NCI-H524 (cell line): Measurements from ENCODE around the gene RHBDL1.
A peak's percentile ranks its signal among the peaks of the same experiment; 100 is the strongest.

Experiments used
- DNase-seq, 2 experiments: peaks; one replicate each; lab custom pipeline; 2025; lab: John Stamatoyannopoulos, UW

RHBDL1 gene

GRCh38 chr16:652454-653305 lies 22.8 kb upstream of the RHBDL1 start:
- DNase-seq = no peak

- no peak for DNase-seq
Measured at GRCh38 chr16:654034-654433, 21.4 kb upstream of the RHBDL1 start.

- DNase-seq = no peak
Measured at GRCh38 chr16:657487-657886, 18.0 kb upstream of the RHBDL1 start.

- DNase-seq = no peak
Measured at GRCh38 chr16:658679-659571, 16.5 kb upstream of the RHBDL1 start.

- DNase-seq = no peak
Measured at GRCh38 chr16:659618-660017, 15.9 kb upstream of the RHBDL1 start.

- no peak for DNase-seq
Measured at GRCh38 chr16:660132-660458, 15.4 kb upstream of the RHBDL1 start.

- no peak for DNase-seq
Measured at GRCh38 chr16:660459-661183, 14.8 kb upstream of the RHBDL1 start.

GRCh38 chr16:661184-661821 lies 14.2 kb upstream of the RHBDL1 start:
- DNase-seq = no peak

- DNase-seq = no peak
Measured at GRCh38 chr16:662095-662494, 13.4 kb upstream of the RHBDL1 start.

- no peak for DNase-seq
Measured at GRCh38 chr16:662597-662996, 12.9 kb upstream of the RHBDL1 start.

GRCh38 chr16:666572-666971 lies 8.9 kb upstream of the RHBDL1 start:
- DNase-seq = no peak

- no peak for DNase-seq
Measured at GRCh38 chr16:667113-667779, 8.2 kb upstream of the RHBDL1 start.

- DNase-seq = peak; percentile 85 to 92
Measured at GRCh38 chr16:667780-668518, 7.5 kb upstream of the RHBDL1 start, which contains the start of gene RHOT2. TSS of gene RHOT2 (plus strand) at chr16:668132. CDS start at chr16:668200, 68 bp downstream.

- no peak for DNase-seq
Measured at GRCh38 chr16:668519-669171, 6.8 kb upstream of the RHBDL1 start.

GRCh38 chr16:669666-670065 lies 5.8 kb upstream of the RHBDL1 start:
- no peak for DNase-seq

- DNase-seq = no peak
Measured at GRCh38 chr16:670485-671352, 4.8 kb upstream of the RHBDL1 start.

- peak in 1 of 2 experiments; percentile 34 for DNase-seq
Measured at GRCh38 chr16:671353-672131, 3.9 kb upstream of the RHBDL1 start.

- no peak for DNase-seq
Measured at GRCh38 chr16:672371-672770, 3.1 kb upstream of the RHBDL1 start.
